GM21717 (cell line): ENCODE data around the gene EVL.

Experiments
- ATAC-seq: cut with Tn5 transposase; IDR thresholded peaks from one replicate; pipeline ENCODE4 v1.9.1; 2021; ENCODE audit warnings: mild to moderate bottlenecking, moderate library complexity; ENCODE audit not compliant: unreplicated experiment

The EVL gene

GRCh38 chr14:100142073-100143040 lies 77.1 kb downstream of the EVL start:
- no peak for ATAC-seq

GRCh38 chr14:100143523-100143922 lies 78.3 kb downstream of the EVL start:
- ATAC-seq: no peak

GRCh38 chr14:100143934-100144333 lies 78.7 kb downstream of the EVL start:
- ATAC-seq: no peak

- ATAC-seq: no peak
Observed at GRCh38 chr14:100144645-100144995, 79.4 kb downstream of the EVL start.

GRCh38 chr14:100144996-100145646 lies 79.9 kb downstream of the EVL start:
- no peak for ATAC-seq

DNA sequence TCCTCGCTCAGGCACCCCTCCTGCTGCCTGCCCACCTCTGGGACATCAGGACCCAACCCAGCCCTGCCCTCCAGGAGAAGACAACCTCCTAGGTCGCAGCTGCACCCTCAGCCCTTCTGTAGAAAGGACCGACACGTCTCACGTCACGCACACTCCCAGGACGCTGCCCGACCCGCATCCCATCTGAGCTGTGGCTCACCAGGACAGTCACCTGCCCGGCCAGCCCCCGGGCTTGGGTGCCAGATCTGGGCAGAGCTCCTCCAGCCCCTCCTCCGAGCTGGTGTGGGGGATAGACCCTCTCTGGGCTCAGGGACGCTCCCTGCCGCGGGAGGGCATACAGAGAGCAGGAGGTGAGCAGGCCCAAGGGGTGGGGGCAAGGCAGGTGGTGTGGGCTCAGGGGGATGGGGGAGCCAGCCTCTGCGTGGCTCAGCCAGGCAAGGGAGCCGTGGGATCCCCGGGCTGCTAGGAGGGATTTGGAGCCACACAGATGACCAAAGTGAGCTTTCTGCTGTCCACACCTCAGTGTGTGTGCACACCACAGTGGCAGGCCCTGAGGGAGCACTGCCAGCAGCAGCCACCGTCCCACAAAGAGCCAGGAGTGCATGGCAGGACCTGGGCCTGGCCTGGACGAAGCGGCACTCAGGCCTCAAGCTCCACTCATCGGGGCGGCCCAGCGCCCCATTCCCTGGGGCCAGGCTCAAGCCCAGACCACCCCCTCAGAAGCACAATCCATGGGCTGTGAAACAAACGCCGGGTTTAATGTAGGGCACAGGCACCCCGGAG lies 80.7 kb downstream of the EVL start:
- ATAC-seq: no peak

- ATAC-seq: no peak
Observed at GRCh38 chr14:100146531-100147091, 81.4 kb downstream of the EVL start.

DNA sequence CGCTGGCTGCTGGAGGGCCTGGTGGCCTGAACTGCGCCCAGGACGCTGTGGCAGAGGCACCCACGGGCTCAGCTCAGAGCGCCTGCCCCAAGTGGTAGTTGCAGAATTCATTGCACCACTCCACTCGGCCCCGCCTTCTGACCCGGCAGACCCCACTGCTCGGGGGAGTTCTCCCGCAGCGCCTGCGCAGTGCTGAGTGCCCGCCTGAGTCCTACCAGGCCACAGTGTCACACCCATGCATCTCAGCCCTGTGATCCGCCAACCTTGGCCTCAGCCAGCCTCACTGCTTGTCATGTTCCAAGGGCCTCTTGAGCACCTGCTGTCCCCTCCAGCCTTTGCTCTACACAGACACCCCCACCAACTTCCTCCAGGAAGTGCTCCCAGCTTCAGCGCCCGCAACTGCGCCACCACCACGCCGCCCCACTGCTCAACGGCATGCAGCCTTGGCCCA lies 82.0 kb downstream of the EVL start:
- no peak for ATAC-seq

DNA sequence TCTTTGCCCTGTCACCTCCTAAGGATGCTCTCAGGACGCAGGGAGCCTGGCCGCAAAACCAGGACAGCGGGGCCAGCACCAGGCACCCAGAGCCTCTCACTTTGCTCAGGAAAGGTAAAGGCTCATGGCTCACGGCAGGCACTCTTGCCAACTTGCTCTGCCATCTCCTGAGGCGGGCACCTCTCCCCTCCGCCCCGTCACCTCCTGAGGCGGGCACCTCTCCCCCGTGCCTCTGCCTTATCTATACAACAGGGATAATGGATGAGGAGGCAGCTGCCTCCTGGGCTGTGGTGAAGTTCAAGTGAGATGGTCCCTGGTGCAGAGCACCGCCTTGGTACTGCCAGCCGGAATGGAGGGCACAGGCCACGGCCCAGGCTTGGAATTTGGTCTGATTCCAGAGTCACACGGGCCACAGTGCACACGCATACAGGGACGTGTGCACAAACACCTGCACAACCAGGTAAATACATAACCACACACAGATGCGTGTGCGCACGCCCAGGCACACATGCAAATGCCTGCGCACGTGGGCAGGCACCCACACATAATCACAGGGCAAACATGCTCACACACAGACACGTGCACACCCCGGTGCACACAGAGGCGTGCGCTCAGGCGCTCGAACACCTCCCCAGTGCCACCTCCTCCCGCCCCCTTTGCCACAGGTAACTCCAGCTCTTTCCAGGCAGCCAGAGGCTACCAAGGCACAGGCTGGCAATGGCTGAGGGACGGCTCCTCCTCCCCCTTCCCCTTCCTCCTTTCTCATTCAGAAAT lies 82.7 kb downstream of the EVL start:
- ATAC-seq: no peak

GRCh38 chr14:100148837-100149731 lies 83.9 kb downstream of the EVL start:
- ATAC-seq: no peak

DNA sequence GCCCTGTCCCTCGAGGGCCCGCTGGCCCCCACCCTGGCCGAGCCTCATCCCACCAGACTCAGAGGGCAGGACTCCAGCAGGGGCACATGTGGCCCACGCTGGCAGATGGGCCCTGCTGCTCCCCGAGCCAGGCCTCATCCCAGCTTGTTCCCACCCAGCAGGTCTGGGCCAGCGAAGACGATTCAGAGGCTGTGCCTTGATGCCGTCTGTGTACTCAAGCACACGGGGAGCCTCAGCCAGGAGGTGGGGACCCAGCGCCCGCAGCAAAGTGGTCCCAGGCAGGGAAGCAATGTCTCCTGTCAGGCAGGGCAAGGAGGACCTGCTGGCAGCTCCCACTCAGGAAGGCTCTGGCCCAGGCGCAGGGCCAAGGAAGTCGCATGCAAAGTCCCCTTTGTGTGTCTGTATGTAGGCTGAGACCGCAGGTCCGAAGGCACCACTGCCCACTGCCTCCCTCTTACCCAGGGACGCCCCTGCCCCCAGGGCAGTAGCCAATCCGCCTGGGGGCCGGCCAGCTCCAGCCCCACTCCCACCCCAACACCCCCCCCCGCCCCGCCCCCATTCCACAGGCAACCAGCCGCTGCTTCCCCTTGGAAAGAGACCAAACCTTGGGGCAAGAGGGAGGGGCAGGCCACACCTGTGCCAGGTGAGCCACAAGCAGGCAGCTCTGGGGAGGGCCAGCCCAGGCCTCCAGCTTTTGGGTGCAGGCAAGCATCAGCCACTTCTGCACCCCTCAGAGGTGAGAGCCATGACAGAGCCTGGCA lies 84.8 kb downstream of the EVL start:
- ATAC-seq: no peak

DNA sequence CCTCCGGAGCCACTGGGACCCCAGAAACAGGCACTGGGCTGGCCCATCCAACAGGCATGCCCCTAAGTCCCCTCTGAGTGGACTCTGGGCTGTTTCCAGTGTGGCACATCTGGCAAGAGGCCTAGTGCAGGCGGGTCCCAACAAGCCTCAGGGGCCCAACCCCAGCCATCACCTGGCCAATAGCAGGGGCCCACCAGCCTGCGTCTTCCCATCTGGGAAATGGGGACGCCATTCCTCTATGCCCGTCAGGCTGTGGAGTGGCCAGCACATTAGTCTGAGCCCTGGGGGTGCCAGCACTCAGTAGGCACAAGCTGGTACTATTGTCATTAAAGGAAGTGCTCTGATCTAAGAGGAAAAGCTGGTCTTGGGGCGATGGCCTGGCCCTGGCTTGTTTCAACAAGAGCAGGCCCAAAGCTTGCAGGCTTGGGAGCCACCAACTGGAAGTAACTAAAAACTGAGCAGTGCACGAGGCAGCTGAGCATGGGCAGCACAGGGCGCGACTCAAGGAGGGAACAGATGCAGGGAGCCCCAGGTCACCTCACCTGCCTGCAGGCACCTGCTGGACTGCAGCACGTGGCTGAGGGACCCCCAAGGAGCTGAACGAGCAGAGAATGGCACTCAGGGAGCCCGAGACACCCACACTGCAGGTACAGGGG lies 85.8 kb downstream of the EVL start:
- ATAC-seq: no peak

DNA sequence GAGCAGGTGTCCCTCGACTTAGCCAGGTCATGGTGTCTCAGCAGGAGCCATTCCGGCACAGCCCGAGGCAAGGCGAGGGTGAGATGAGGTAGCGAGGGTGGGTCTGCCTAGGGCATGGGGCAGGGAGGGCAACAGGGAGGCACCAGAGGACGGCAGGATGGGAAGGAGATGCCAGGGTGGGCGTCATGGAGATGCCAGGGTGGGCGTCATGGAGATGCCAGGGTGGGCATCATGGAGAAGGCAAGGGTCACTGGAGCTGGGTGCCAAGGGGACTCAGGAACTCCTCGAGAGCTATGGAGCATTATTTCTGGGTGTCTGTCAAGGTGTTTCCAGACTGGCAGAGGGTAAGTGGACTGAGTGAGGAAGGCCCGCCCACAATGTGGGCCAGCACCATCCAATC lies 86.9 kb downstream of the EVL start:
- no peak for ATAC-seq

GRCh38 chr14:100153560-100153959 lies 88.3 kb downstream of the EVL start:
- ATAC-seq: no peak

GRCh38 chr14:100155049-100155621 lies 89.9 kb downstream of the EVL start:
- no peak for ATAC-seq

- no peak for ATAC-seq
Observed at GRCh38 chr14:100155756-100156616, 90.8 kb downstream of the EVL start.

- ATAC-seq: no peak
Observed at GRCh38 chr14:100156776-100157175, 91.6 kb downstream of the EVL start.
